NCI-H2171 treated with DMSO at 0.1 percent for 48 hours (cell line): ENCODE results near the gene TAS2R10.
"Not testable (repeated sequence)": the region's sequence is repeated elsewhere in the genome, so short reads cannot be mapped to it uniquely, and the experiment has no call there.

Source experiments
- DNase-seq: peaks from one replicate; lab custom pipeline; 2025; lab: John Stamatoyannopoulos, UW

Gene TAS2R10

GRCh38 chr12:10826258-10826657 lies at the start of gene TAS2R10:
Gene TAS2R10, minus strand, starts transcription at chr12:10826358. Its CDS starts 89 bp downstream, at chr12:10826269.
- no peak for DNase-seq

- DNase-seq = no peak
These were observed 47.2 kb upstream of the TAS2R10 start for GRCh38 chr12:10873378-10873777.

GRCh38 chr12:10867381-10867780 lies 41.2 kb upstream of the TAS2R10 start:
- no peak for DNase-seq

- DNase-seq = no peak
These were observed 37.5 kb upstream of the TAS2R10 start for GRCh38 chr12:10863512-10864218.

- DNase-seq = no peak
These were observed 35.2 kb upstream of the TAS2R10 start for GRCh38 chr12:10861366-10861765.

GRCh38 chr12:10855807-10856206 lies 29.6 kb upstream of the TAS2R10 start:
- no peak for DNase-seq

- DNase-seq = no peak
These were observed 27.6 kb upstream of the TAS2R10 start for GRCh38 chr12:10853776-10854175.

- no peak for DNase-seq
These were observed 25.2 kb upstream of the TAS2R10 start for GRCh38 chr12:10851243-10851858.

GRCh38 chr12:10849425-10849878 lies 23.3 kb upstream of the TAS2R10 start, which contains the start of gene PRR4:
Gene PRR4, minus strand, starts transcription at chr12:10849475. Its CDS starts 38 bp downstream, at chr12:10849437.
- DNase-seq = no peak

GRCh38 chr12:10847744-10848143 lies 21.6 kb upstream of the TAS2R10 start:
- no peak for DNase-seq

GRCh38 chr12:10842862-10843261 lies 16.7 kb upstream of the TAS2R10 start:
- DNase-seq = no peak

GRCh38 chr12:10838461-10838860 lies 12.3 kb upstream of the TAS2R10 start:
- no peak for DNase-seq

GRCh38 chr12:10829994-10830393 lies 3.8 kb upstream of the TAS2R10 start:
- no peak for DNase-seq

GRCh38 chr12:10824957-10825356 lies 1.2 kb downstream of the TAS2R10 start:
- no peak for DNase-seq

GRCh38 chr12:10811883-10812536 lies 14.1 kb downstream of the TAS2R10 start:
- no peak for DNase-seq

- no peak for DNase-seq
These were observed 16.1 kb downstream of the TAS2R10 start, which contains the start of gene TAS2R9 for GRCh38 chr12:10810068-10810467. Gene TAS2R9, minus strand, starts transcription at chr12:10810168. Its CDS starts 93 bp downstream, at chr12:10810075.

- DNase-seq = no peak
These were observed 19.0 kb downstream of the TAS2R10 start, which contains the start of gene TAS2R8 for GRCh38 chr12:10807186-10807585. Gene TAS2R8, minus strand, starts transcription at chr12:10807286. Its CDS starts 306 bp downstream, at chr12:10806980.

GRCh38 chr12:10802587-10802986 lies 23.6 kb downstream of the TAS2R10 start, which contains the start of gene TAS2R7:
Gene TAS2R7, minus strand, starts transcription at chr12:10802627. Its CDS starts 57 bp downstream, at chr12:10802570.
- no peak for DNase-seq

- no peak for DNase-seq
These were observed 24.4 kb downstream of the TAS2R10 start for GRCh38 chr12:10801741-10802140.

GRCh38 chr12:10794222-10794621 lies 31.9 kb downstream of the TAS2R10 start:
- no peak for DNase-seq

- DNase-seq = not testable (repeated sequence)
These were observed 34.4 kb downstream of the TAS2R10 start for GRCh38 chr12:10791769-10792168.

GRCh38 chr12:10783252-10783651 lies 42.9 kb downstream of the TAS2R10 start:
- DNase-seq = no peak

GRCh38 chr12:10779103-10779502 lies 47.1 kb downstream of the TAS2R10 start:
- no peak for DNase-seq
